Activated CD4-positive, alpha-beta T cell treated with anti-CD3 and anti-CD28 coated beads for 1 hour (primary cell): ENCODE data around the gene BMP2K.

ENCODE experiments used
- DNase-seq: peaks from one replicate; pipeline ENCODE4 v3.0.0-alpha.2; 2020

BMP2K gene

GRCh38 chr4:78776079-78776728 is at the start of gene BMP2K:
BMP2K (plus strand) TSS chr4:78776350; CDS start chr4:78776544, 194 bp downstream.
- DNase-seq: peak; percentile 67

DNA sequence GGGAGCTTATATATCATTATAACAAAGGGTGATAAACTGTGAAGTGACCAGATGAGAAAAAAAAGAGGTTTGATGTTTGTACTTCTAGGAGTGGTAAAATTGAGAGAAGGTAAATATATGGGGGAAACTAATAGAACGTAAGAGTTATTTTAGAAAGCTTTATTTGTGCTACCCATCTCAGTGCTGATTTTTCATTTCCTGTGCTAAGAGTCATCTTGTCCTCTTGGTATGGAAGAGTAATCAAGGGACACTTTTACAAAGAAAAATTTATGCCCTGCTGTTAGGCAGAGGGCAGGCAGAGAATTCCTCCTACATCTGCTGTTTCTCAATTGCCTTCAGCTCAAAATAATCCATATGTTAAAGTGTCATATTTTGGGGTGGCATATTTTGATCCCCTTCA is 49.6 kb upstream of the BMP2K start:
- no peak for DNase-seq

DNA sequence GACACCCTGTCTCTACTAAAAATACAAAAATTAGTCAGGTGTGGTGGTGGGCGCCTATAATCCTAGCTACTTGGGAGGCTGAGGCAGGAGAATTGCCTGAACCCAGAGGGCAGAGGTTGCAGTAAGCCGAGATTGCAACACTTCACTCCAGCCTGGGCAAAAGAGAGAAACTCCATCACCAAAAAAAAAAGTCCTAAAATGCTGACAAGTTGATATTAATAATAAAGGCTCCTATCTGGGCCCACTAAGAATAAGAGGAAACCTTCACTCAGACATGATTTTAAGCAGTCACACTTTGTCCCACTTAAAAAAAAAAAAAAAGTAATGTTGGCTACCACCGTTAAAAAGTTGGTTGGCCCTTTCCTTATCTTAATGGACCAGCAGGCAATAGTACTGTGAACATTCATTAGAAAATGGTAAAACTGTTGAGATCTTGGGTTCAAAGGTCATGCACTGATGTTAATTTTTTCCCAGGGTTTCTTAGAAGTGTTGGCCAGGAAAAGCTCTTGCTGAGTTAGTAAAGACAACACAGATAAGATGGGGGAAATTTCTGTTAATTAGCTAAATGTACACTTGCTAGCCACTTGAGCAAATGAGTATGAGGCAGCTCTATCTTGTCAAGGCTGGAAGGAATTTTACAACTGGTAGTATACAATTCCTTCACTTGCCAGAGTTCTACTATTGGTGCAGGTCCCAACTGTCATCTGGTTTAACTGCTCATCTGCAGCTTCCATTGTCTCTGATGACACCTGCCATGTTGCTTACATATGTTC is 43.6 kb upstream of the BMP2K start:
- no peak for DNase-seq

GRCh38 chr4:78734441-78735162 is 41.5 kb upstream of the BMP2K start:
- DNase-seq: no peak

GRCh38 chr4:78735697-78736096 is 40.5 kb upstream of the BMP2K start:
- no peak for DNase-seq

DNA sequence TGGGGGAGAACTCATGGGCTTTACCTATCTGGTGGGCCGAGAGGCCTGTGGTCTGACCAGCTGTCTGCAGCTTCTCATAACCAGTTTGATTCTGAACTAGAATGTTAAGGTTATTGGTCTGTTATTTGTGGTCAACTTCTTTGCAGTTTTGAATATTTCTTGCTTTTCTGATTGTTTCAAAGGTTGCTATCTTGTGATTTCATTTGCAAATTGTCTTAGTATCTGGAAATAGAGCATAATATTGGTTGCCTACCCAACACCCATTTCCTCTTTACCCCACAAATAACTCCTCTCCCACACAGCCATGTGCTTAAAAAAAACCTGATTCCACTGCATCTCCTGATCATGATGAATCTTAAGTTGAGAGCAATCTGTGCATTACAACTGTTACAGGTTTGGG is 39.1 kb upstream of the BMP2K start:
- DNase-seq: no peak

DNA sequence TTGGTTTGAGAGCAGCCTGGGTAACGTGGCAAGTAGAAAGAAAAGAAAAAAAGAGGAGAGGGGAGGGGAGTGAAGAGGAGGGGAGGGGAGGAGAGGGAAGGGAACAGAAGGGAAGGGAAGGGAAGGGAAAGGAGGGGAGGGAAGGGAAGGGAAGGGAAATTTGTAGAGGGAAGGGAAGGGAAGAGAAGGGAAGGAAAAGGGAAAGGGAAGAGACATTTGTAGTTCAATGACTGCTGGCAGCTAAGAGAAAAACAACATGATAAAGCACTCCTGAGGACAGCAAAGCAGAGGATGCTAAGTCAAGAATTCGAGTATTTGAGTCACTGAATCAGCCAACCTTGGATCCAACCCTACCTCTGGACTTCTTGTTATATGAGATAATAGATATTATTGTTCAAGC is 38.2 kb upstream of the BMP2K start:
- DNase-seq: no peak

DNA sequence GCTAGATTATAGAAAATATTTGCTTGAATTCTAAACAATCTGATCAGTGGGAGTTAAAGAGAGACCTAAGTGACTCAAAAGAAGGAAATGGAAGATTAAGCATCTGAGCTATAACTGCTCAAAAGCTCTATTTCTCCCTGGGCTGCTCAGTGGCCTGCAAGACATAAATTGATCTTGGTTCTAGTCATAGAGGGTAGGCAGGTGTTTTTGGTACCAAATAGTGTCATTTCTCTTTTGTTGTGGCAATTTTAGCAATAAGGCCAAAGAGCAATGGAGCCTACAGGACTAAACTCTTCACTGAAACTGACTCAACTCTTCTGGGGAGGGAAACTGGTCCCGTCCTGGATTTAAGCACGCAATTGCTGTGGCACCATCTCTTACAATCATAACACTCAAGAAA is 33.9 kb upstream of the BMP2K start:
- no peak for DNase-seq

- no peak for DNase-seq
Observed at GRCh38 chr4:78747475-78747922, 28.7 kb upstream of the BMP2K start.

- no peak for DNase-seq
Observed at GRCh38 chr4:78748381-78748780, 27.8 kb upstream of the BMP2K start.

DNA sequence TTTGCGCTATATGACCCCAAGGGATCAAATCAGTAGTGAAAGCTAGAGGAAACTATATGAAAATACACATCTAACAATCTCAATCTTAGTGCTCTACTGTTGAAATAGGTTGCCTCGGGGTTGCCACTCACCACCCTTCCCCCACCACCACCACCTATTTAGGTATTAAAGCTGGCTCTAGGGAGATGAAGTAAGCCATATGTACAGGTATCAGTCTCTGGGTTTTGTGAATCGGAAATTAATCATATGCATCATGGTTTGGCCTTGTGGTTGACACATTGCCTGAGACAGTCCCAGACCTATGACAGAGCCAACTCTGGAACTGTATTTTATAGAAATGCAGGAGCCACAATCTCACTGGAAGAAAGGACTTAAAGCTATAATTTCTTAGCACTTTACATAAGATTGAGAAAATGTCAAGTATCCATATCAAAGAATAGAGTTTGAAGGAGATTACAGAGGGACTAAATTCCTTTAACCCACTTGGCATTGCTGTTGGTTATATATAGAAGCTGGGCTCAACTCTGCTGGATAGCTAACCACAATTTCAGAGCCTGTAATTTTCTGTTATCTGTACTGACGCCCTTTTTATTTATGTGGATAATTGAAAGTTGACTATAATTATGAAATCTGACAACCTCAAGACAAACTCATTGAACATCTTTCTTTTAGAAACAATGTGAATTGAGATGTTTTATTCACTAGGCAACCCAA is 26.7 kb upstream of the BMP2K start:
- DNase-seq: no peak

DNA sequence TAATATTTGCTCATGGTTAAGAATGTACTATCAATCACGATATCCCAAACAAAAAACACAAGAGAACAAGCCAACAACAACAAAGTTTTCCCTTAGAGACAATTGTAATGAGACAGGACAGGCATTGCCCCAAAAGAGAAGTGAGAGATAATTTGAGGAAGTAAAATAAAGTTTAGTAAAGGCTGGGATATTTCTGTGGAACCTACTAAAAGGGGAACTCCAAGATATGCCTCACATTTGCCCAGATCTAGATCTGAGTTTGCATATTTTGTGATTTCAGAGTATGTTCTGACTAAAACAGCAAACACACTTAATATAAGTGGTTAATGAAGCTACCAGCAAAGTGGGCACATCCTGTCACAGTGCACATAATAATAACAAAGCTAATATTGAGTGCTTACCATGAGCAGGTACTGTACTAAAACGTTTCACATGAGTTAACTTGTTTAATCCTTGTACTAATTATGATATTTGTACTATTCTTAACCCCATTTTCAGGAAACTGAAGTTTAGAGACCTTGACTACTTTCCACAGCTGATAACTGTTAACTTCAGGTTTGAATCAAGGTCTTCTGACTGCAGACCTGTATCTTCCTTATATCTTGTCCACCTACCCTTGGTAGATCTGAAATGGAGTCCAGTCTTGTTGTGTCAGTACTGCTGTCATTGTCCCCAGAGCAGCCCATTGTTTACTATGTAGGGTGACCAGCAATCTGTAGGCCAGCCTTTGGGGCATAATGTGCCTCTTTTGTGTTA is 26.0 kb upstream of the BMP2K start:
- DNase-seq: no peak

- DNase-seq: no peak
Observed at GRCh38 chr4:78753091-78753490, 23.1 kb upstream of the BMP2K start.

- no peak for DNase-seq
Observed at GRCh38 chr4:78754872-78755271, 21.3 kb upstream of the BMP2K start.

GRCh38 chr4:78756137-78756536 is 20.0 kb upstream of the BMP2K start:
- DNase-seq: no peak

- no peak for DNase-seq
Observed at GRCh38 chr4:78756776-78757175, 19.4 kb upstream of the BMP2K start.

- DNase-seq: no peak
Observed at GRCh38 chr4:78757574-78757973, 18.6 kb upstream of the BMP2K start.

DNA sequence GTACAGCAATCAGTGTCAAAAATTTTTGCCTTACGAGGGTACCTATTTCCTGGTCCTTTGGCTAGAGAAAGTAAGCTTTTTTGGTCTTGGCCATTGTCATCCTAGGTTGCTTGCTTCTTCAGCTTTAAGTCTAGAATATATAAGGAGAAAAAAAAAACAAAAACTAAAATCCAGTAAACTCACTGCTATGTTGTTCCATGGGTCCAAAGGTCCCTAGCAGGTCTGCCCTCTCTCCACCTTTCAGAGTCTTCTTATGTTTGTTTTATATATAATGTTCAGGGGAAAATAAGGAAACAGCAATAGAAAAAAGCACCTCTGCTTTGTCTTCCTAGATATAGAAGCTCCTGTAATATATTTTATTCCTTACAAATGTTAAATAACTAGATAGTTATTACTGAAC is 18.1 kb upstream of the BMP2K start:
- no peak for DNase-seq

GRCh38 chr4:78762529-78762928 is 13.6 kb upstream of the BMP2K start:
- no peak for DNase-seq

DNA sequence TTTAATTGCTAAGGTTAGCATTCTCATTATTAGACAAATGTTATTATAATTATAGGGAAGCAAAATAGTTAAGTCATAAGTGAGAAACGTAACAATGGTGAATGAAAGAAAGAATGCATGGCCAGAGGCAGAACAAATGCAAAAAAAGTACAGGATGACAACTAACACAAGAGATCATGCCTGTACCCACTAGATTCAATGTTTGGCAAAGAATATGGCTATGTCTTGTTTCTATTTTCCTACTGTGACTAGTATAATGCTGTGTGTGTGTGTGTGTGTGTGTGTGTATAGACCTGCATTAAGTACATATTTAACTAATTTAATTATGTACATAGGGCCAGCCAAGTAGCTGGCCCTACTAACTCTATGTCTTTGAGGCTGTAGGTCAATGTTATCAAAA is 12.9 kb upstream of the BMP2K start:
- no peak for DNase-seq

GRCh38 chr4:78763763-78764387 is 12.3 kb upstream of the BMP2K start:
- DNase-seq: no peak

DNA sequence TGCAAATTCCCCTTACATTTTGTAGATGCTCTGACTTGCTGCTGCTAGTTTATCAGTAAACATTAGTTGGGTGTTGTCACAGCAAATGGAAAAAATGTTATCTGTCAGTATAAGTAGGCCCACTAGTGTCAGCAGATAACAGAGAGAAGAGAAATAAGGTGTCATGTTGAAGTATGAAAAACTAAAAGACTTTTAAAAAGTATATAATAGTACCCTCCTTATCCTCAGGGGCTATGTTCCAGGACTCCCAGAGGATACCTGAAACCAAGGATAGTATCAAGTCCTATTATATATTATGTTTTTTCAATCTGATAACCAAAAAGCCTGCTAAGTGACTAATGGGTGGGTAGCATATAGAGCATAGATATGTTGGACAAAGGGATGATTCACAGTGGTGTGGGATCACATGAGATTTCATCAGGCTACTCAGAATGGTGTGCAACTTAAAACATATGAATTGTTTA is 11.6 kb upstream of the BMP2K start:
- DNase-seq: no peak
